ENCODE data around the gene AMDHD2. TPM values are rescaled to one million over a fixed set of nuclear protein-coding genes. Genes with fewer than 3 reads are reported as not detected.

AMDHD2 gene
- polyA plus RNA-seq, 1 experiment = 15.9 TPM

DNA sequence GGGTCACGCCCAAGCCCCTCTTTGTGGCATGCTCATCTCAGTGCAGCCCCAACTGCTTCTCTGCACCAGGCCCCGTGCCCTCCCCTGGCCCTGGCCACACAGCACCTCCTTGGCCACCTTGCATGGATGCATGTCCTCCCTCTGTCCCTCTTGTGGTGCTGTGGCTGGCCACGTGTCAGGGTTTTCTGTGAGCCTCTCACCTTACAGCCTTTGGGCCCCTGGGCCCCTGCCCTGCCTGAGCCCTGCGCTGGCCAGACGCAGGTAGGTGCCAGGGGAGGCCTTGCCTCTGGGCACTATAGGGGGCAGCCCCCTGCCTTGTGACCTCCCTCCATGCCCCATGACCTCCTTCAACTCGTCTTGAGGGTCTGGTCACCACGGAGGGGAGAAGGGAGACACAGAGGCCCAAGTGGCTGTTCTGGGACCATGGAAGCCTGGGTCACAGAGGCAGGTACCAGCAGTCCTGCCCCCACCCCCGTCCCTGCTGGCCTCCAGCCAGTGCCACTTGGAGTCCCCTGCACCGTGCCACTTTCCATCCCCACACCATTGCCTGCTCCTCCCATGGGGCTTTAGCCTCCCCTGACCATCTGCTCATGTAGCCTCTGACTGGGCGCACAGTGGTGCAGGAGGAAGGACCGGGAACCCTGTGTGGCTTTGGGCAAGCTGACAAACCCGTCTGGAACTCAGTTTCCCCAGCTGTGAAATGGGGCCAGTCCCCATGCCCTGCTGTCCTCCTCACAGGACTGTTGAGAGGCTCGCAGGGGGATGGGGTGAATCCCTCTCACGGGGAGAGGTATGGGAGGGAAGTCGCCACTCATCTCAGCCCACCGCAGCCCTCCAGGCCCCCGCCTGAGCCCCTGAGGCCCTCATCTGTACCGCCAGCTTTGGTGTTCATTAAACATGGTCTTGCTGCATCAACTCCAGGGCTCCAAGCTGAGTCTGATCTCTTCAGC, 17.9 kb upstream of the AMDHD2 start:
- Histone ChIP-seq H3K27me3 (ENCODE audit: control insufficient read depth, insufficient read depth, low read length) (no peaks in the 10 kb centered on the region), H3K36me3 (ENCODE audit: control insufficient read depth, insufficient read depth, low read length) (peaks cover 22% of the 10 kb centered on the region), H3K4me3 (ENCODE audit: low read depth, low read length) (no peak overlapping the region)
- CTCF ChIA-PET = interaction anchor here (0.8 to 3.8 kb wide), 26 partner anchors 8 to 354 kb away, joined by 3 to 63 read pairs (median 4); partner anchors contain the start of genes ABCA3, NTN3, RAB26 and TBC1D24
- DNase-seq (ENCODE audit: low read depth) = no peak
- POLR2A ChIA-PET = no interaction called here
- TF ChIP-seq CTCF (IDR thresholded peaks at IDR 0.05; ENCODE audit: insufficient read depth, low read depth, low read length) = no peak

DNA sequence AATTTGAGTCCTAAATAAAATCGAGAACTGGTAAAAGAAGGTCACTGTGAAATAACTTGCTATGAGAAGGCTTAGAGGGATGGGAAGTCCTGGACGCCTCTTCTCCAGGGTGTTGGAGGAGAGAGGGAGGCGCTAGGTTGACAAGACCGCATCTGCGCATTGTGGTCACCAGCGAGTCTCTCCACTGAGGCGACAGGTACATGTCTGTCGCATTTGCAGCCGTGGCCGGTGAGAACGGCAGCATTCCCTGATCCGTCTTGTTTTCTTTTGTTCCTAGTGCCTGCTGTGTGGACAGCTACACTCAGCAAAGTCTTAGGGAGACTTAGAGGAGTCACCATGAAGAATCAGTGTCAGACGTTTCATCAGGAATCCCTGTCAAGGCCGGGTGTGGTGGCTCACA, 14.5 kb upstream of the AMDHD2 start:
- no peak for TF ChIP-seq CTCF (IDR thresholded peaks at IDR 0.05; ENCODE audit: insufficient read depth, low read depth, low read length)
- ChIA-PET POLR2A (no interaction called here), CTCF (interaction anchor here (0.7 to 1.4 kb wide), 2 partner anchors 20 to 155 kb away, joined by 3 to 4 read pairs; no protein-coding TSS in a partner anchor)
- Histone ChIP-seq H3K4me3 (ENCODE audit: low read depth, low read length) (no peak overlapping the region), H3K27me3 (ENCODE audit: control insufficient read depth, insufficient read depth, low read length) (no peaks in the 10 kb centered on the region), H3K36me3 (ENCODE audit: control insufficient read depth, insufficient read depth, low read length) (peaks cover 2% of the 10 kb centered on the region; the same call in 1 of the 2 replicates)
- no peak for DNase-seq (ENCODE audit: low read depth)

GRCh38 chr16:2507052-2507659, 13.0 kb upstream of the AMDHD2 start:
- ChIA-PET POLR2A (no interaction called here), CTCF (no interaction called here)
- no peaks in the 10 kb centered on the region for H3K27me3 ChIP-seq (ENCODE audit: control insufficient read depth, insufficient read depth, low read length)
- no peak for DNase-seq (ENCODE audit: low read depth)
- no peak overlapping the region for H3K4me3 ChIP-seq (ENCODE audit: low read depth, low read length)
- 0 out of 2 replicates have a peak, but pooled peaks cover 1% of the 10 kb centered on the region for H3K36me3 ChIP-seq (ENCODE audit: control insufficient read depth, insufficient read depth, low read length)
- no peak for TF ChIP-seq CTCF (IDR thresholded peaks at IDR 0.05; ENCODE audit: insufficient read depth, low read depth, low read length)

DNA sequence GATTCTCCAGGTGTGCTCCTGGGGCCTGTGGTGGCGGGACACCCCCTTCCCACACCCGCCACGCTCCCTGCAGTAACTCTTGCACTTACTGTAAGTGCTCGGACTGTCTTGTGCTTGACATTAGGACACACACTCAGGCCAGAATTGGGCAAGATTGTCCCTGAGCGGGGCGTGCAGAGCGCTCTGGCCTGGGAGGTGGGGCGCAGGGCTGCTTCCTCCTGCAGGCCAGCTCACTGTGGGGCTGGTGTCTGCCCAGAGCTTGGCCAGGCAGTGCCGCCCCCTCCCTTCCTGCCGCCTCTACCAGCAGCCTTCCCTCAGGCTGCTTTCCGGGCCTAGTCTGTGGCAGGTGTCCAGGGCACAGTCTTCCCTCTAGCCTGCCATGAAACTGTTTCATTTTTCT, 12.5 kb upstream of the AMDHD2 start:
- ChIA-PET CTCF (no interaction called here), POLR2A (no interaction called here)
- no peak for DNase-seq (ENCODE audit: low read depth)
- 0 out of 2 replicates have a peak, but pooled peaks cover 1% of the 10 kb centered on the region for H3K36me3 ChIP-seq (ENCODE audit: control insufficient read depth, insufficient read depth, low read length)
- H3K27me3 ChIP-seq (ENCODE audit: control insufficient read depth, insufficient read depth, low read length) = no peaks in the 10 kb centered on the region
- H3K4me3 ChIP-seq (ENCODE audit: low read depth, low read length) = no peak overlapping the region
- no peak for TF ChIP-seq CTCF (IDR thresholded peaks at IDR 0.05; ENCODE audit: insufficient read depth, low read depth, low read length)
